Activated T-cell treated with anti-CD3 and anti-CD28 coated beads, Interleukin-2, amount 50 U/mL, for 48 hours (primary cell): ENCODE data around the gene ZNF415.
"Not testable (repeated sequence)": the region's sequence is repeated elsewhere in the genome, so short reads cannot be mapped to it uniquely, and the experiment has no call there.

Experiments used
- DNase-seq, 2 experiments: peaks; one replicate each; pipeline ENCODE4 v3.0.0-alpha.2; 2020

The ZNF415 gene

GRCh38 chr19:53132141-53132991, at the start of gene ZNF415:
TSS of gene ZNF415 (minus strand) at chr19:53132910. CDS start at chr19:53122676, 10,234 bp downstream.
- DNase-seq: peak; percentile 48 to 55

DNA sequence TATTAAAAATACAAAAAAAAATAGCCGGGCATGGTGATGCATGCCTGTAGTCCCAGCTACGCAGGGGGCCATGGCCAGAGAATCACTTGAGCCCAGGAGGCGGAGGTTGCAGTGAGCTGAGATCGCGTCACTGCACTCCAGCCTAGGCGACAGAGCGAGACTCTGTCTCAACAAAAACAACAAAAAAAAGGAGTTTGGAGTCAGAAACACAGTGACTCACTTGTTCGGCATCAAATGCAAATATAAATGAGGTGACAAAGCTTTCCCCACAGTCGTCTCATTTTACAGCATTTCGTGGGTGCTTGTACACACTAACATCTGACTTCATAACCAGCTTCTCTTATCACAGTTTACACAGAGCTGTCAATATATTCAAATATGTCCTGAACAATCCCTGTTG, 49.5 kb upstream of the ZNF415 start:
- no peak for DNase-seq

DNA sequence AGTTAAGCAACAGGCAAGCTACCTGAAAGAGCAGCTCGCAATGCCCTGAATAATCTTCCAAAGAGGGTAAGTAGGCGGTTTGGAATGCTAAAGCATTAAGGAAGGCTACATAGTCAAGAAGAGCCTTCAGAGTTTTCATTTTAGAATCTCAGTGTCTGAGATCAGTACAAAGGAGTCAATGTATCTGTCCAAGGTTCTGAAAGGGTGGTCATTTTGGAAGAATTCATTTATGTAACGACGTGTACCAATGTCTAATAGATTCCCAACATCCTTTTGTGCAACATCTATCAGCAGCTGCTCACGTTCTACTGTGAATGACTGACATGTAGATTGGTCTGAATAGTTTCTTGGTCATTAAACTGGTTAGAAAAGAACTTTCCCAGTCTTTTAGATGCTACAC, 45.3 kb upstream of the ZNF415 start:
- DNase-seq: no peak

- DNase-seq: no peak
These were observed 40.2 kb upstream of the ZNF415 start for GRCh38 chr19:53172889-53173288.

DNA sequence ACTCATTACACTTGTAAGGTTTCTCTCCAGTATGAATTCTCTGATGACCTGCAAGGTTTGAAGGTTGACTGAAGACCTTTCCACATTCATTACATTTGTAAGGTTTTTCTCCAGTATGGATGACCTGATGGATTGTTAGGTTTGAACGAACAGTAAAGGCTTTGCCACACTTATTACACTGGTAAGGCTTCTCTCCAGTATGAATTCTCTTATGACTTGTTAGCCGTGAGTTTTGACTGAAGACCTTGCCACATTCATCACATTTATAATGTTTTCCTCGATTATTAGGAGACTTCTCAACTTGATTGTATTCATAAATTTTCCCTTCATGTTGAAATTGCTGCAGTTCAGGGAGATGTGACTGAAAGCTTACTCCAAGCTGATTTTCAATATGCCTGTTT, 33.0 kb upstream of the ZNF415 start:
- DNase-seq: no peak

DNA sequence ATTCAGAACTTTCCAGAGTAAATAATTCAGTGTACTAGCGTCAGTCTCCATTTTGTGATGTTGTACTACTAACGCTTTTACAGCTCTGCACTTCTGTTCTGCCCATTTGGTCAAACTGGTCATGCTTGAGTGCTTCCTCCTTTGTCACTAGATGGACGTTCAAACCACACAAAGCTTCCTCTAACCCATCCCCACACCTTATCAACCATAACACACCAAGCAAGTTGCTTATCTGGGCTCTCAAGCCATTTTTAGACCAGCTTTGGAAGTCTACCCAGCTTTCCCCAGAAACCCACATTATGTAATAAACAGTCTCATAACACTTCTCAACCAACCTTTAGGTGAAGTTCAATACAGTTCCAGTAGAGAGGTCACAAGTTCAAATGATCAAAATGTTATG, 28.4 kb upstream of the ZNF415 start:
- no peak for DNase-seq

DNA sequence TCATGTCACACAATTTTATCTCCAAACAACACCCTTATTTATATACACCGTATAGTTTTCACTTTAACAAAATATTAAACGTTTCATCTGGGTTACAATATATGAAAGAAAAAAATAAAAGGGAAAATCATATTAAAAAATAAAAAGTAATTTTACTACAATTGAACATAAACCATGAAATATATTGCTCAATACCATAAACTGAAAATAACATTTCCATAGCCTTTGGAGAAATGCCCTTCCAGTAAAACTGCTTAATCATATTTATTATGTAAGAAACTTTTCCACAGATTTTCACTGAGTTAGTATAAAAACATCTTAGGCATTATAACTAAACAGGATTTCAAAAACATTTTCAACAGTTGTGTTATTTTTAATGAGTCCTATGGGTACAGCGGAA, 27.6 kb upstream of the ZNF415 start:
- no peak for DNase-seq

DNA sequence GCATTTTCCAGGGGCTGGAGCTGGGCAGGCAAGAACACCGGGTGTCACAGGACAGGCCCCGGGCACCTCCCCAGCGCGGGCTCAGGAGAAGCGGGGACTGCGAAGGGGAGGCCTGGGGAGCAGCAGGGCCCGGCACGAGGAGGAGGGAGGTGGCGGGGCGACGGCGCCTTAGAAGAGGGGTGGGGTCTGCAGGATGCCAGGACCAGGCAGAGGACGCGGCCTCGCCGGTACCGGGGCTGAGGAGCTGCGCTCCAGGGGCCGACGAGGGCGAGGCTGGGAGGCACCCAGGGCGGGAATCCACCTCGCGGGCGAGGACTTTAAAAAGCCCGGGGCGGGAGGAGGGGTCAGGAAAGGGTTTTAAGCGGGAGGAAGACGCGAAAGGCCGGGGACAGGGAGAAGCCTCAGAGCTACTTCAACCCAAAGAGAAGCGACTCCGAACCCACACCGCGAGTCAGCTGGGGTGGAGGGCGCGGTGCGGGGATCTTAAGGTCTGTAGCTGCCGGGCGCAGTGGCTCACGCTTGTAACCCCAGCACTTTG, 25.5 kb upstream of the ZNF415 start:
- DNase-seq: peak; percentile 45 to 54

DNA sequence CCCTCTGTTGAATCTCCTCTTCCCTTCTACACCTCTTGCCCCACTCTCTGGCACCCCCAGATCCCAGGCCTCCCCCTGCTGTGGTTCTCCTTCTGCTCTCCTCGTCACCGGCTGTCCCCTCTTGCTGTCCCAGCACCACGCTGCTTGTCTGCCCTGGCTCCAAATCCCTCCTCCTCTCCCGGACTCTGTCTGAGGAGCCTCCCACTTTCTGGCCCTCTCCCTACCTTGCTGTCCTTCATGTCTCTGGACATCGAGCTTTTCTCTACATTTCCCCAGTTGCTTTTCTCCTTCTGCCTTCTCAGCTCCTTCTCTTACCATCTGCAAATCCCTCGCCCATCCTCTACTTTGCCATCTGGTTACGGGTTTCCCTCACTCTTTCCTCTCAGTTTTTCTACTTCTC, 24.9 kb upstream of the ZNF415 start:
- no peak for DNase-seq

DNA sequence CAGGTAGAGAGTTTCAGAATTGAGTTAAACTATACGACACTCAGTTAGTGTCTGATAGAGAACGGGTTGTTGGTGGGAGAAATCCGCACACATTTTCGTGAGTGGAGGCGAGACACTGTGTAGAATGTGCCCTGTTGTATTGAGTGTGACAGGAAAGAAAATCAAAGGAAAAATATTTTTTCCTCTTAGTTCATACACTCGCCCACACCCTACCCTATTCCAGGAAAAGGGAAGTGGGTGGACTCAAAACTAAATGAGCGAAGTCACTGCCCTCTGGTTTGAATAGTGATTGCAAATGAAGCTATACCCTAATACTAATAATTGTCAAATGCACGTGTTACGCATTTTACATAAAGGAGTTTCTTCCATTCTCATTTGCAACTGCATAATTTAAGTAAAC, 24.1 kb upstream of the ZNF415 start:
- DNase-seq: no peak

DNA sequence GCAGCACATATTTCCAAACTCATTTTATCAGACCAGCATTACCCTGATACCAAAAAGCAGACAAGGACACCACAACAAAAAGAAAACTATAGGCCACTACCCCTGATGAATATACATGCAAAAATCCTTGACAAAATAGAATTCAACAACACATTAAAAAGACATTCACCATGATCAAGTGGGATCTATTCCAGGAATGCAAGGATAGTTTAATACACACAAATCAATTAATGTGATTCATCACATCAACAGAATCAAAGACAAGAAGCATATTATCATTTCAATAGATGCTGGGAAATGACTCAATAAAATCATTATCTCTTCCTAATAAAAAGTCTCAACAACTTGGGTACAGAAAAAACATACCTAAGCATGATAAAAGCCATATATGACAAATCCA, 14.9 kb upstream of the ZNF415 start:
- no peak for DNase-seq

GRCh38 chr19:53140351-53140750, 7.6 kb upstream of the ZNF415 start:
- DNase-seq: no peak

DNA sequence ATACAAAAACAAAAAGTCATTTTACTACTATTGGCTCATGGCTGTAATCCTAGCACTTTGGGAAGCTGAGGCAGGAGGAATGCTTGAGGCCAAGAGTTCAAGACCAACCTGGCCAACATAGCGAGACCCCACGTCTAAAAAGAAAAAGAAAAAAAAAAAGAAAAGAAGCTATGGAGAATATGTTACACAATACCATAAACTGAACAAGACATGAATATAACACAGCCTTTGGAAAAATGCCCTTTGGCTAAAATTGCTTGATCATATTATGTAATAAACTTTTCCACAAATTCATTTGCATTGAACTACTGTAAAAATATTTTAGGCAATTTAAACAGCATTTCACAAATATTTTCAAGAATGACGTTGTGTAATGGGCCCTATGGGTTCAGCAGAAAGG, 3.7 kb upstream of the ZNF415 start:
- DNase-seq: no peak

DNA sequence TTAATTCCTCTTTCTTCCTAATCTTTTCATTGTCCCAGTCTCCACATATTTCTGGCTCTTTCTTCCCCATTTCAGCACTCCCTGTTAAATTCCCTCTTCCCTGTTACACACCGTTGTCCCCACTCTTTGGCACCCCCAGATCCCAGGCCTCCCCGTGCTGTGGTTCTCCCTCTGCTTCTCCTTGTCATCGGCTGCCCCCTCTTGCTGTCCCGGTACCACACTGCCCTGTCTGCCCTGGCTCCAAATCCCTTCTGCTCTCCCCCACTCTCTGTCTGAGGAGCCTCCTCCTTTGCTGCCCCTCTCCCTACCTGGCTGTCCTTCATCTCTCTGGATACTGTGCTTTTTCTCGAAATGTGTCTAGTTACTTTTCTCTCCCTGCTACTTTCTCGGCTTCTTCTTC, 983 bp downstream of the ZNF415 start:
- no peak for DNase-seq

DNA sequence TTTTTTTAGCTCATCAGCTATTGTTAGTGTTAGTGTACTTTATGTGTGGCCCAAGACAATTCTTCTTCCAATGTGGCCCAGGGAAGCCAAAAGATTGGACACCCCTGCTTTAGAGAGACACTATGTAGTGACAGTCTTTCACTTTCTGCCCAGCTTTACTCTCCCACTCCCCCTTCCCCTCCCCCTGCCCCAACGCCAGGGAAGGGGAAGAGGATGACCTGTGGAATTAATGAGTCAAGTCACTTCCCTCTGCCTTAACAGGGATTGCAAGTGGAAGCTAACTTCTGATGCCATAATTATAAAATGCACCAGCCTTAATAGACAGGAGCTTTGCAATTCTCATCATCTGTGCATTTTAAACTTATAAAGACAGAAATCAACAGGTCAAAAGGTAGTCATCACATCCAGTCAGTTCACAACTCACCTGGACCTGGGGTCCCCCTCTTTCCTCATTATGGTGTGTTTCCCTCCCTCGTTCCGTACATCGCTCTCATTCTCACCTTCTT, 1.6 kb downstream of the ZNF415 start:
- no peak for DNase-seq

- no peak for DNase-seq
These were observed 2.2 kb downstream of the ZNF415 start for GRCh38 chr19:53130506-53130905.

GRCh38 chr19:53126733-53127526, 5.8 kb downstream of the ZNF415 start:
- not testable (repeated sequence) for DNase-seq

DNA sequence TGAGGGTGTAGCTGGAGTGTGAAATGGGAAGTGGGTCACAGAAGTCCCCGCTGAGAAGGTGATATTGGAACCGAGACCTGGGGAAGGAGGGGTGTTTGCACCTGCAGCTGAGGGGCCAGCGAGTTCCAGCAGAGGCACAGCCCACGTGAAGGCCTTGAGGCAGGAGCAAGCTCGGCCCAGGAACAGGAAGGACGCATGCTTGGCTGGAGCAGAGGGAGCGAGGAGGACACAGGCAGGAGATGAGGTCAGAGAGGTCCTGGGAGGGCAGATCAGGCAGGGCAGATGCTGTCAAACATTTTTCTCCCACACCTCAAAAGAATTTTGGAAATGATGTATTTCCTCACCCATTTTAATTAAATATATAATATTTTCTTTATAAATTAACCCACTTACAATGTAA, 9.3 kb downstream of the ZNF415 start:
- no peak for DNase-seq

- no peak for DNase-seq
These were observed 20.4 kb downstream of the ZNF415 start for GRCh38 chr19:53112286-53112685.

DNA sequence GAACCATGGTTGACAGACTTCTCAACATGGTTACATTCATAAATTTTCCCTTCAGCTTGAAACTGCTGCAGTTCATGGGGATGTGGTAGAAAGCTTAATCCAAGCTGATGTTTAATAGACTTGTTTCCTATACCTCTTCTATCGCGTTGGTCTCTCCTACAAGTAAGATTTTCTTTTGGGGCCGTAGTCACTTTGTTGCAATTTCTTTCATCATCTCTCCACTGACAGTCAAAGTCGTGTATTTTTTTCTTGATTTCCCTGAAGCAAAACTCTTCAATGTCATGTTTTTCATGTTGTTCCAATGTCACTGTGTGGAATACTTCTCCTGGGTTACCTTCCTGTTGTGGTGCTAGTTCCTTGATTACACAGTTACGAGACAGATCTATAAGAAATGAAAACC, 23.2 kb downstream of the ZNF415 start:
- no peak for DNase-seq

GRCh38 chr19:53103234-53104203, 29.2 kb downstream of the ZNF415 start, which contains the start of gene ZNF160:
TSS of gene ZNF160 (minus strand) at chr19:53103422. CDS start at chr19:53086276, 17,146 bp downstream.
- peak; percentile 99 to 100 for DNase-seq

- peak; percentile 46 to 55 for DNase-seq
These were observed 29.9 kb downstream of the ZNF415 start for GRCh38 chr19:53102756-53103233.
